Left lobe of liver (tissue), 2 donors: Measurements from ENCODE around the gene SLC24A4. TPM values are rescaled to one million over a fixed set of nuclear protein-coding genes. Genes with fewer than 3 reads are reported as not detected.

Experiments
- ATAC-seq: fragments of 200-7000 bp; cut with Tn5 transposase; one replicate; pipeline ENCODE4 v1.9.1; 2020; ENCODE audit warnings: mild to moderate bottlenecking, moderate library complexity
- DNase-seq: peaks from one replicate; pipeline ENCODE4 v3.0.0-alpha.2; 2020; ENCODE audit warnings: low spot score
- total RNA-seq: library from RNA; stranded (reverse); gene quantifications from one replicate; pipeline ENCODE4 v1.2.1, GENCODE V29; 2021
- donor health status: DM: no; HTN: no; CAD: no; lungs with moderate emphysema.
- donor health status: DM: no; HTN: yes; CAD: no.

SLC24A4 gene
- total RNA-seq, 1 donor from 2014 or later, result 0.20 TPM

GRCh38 chr14:92430686-92431085, 107.7 kb downstream of the SLC24A4 start:
- ATAC-seq (no peak), DNase-seq (no peak)

- DNase-seq (no peak), ATAC-seq (no peak)
These were observed 108.3 kb downstream of the SLC24A4 start for GRCh38 chr14:92431199-92431725.

GRCh38 chr14:92433407-92433806, 110.4 kb downstream of the SLC24A4 start:
- DNase-seq (no peak), ATAC-seq (no peak)

- ATAC-seq (no peak), DNase-seq (no peak)
These were observed 112.2 kb downstream of the SLC24A4 start for GRCh38 chr14:92435154-92435553.

- ATAC-seq, result no peak
- DNase-seq, result no peak
These were observed 113.3 kb downstream of the SLC24A4 start for GRCh38 chr14:92436115-92436776.

DNA sequence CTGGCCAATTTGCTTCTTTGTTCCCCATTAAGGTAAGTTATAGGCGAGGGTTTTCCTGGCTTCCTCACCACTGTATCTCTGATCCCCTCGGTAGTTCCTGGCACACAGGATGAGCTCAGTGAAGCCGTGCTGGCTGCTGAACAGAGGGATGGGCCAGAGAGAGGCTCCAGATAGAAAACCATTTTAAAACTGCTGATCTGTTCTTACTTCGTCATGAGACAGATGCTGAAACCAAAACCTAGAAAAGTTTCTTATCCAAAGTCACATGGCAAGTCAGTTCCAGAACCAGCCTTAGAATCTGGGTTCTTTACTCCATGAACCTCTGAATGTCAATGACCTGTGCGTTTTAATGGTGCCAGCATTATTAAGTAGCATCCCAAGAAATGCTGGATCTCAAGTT, 114.3 kb downstream of the SLC24A4 start:
- DNase-seq (no peak), ATAC-seq (no peak)

- ATAC-seq (no peak), DNase-seq (no peak)
These were observed 114.8 kb downstream of the SLC24A4 start for GRCh38 chr14:92437729-92438285.

GRCh38 chr14:92439537-92440344, 116.8 kb downstream of the SLC24A4 start:
- DNase-seq, result no peak
- no peak for ATAC-seq

GRCh38 chr14:92440345-92441003, 117.5 kb downstream of the SLC24A4 start:
- DNase-seq (no peak), ATAC-seq (no peak)

GRCh38 chr14:92441751-92442504, 119.0 kb downstream of the SLC24A4 start:
- no peak for DNase-seq
- no peak for ATAC-seq

- no peak for DNase-seq
These were observed 120.2 kb downstream of the SLC24A4 start for GRCh38 chr14:92443167-92443566.

DNA sequence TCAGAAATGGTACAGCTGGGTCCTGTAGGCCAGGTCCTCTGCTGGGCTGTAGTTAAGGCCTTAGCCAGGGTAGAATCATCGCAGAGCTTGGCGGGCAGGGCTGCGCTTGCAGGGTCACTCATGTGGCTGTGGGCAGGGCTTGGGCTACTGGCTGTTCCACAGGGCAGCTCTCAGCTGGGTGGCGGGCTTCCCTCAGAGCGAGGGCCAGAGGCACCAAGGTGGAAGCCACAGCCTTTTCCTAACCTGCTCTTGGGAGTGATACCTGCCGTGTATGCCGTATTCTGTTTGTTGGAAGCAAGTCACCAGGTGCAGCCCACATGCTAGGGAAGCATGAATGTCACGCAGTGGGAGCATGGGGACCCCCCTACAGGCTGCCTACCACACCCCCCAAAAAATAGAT, 120.8 kb downstream of the SLC24A4 start:
- DNase-seq, result no peak

More at GRCh38 chr14:92443167-92443566, 120.2 kb downstream of the SLC24A4 start:
- ATAC-seq, result no peak

GRCh38 chr14:92446771-92447170, 123.8 kb downstream of the SLC24A4 start:
- ATAC-seq (no peak), DNase-seq (no peak)

More for the DNA sequence above, 120.8 kb downstream of the SLC24A4 start:
- ATAC-seq, result no peak

DNA sequence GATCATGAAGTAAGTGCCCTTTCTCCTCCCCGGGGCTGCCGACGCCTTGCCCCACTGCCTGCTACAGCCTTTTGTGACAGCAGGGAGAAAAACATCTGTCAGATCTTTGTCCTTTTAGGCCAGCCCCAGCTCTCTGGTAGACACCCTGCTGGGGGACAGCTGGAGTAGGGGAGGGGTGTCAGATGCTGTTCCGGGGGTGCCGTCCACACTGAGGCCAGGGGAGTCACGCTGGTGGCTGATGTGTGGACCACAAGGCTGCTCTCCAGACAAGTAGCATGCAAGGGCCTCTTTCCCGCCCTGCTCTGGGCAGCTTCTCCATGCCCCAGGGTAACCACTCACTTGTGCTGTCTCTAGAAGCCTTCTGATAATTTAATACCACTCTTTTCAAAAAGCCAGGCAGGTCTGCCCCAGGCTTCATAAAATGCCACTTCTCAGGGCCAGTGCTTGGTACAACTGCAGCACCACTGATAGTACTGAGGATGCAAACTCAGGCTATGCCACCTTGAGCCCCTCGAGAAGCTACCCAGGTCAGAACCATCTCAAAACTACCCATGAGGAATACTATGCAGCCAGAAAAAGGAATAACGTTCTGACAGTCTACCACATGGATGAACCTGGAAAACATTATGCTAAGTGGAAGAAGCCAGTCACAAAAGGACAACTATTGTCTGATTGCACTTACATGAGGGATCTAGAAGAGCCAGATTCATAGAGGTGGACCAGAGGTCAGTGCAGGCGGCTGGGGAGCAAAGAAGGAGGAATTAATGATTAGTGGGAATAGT, 124.6 kb downstream of the SLC24A4 start:
- DNase-seq (no peak), ATAC-seq (no peak)

GRCh38 chr14:92448786-92449185, 125.8 kb downstream of the SLC24A4 start:
- no peak for ATAC-seq
- no peak for DNase-seq

DNA sequence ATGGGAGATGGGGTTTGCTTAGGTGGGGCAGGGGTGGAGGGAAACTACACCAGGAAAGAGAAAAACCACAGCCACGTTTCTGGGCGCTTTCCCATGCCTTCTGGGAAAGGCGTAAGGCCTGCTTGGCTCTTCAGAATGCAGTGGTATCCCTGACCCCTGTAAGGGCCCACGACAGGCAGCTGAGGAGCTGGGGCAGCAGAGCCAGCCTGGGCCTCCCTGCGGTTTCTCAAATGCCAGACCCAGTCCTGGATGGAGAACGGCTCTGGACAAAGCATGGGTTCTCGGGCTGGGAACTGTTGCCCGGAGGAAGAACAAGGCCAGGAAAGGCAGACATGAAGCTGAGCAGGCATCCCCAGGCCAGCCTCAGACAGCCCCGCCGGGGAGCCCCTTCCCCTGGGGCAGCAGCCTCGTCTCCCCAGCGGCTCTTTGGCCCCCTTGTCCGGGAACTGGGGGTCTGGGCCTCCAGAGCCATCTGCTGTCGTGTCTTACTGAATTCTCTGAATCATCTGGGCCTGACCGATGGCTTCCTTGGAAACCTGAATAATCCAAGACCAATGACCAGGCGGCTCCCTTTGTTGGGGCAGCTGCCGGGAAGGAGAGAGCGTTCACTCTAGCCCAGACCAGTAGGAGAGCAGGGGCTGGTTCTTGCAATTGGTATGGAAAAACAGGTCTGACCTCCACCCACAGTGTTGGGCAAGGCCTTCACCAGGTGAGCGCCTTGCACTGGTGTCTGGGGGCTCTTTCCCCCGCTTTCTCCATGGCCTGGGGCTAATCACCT, 126.6 kb downstream of the SLC24A4 start:
- DNase-seq, result no peak

GRCh38 chr14:92450351-92451070, 127.5 kb downstream of the SLC24A4 start:
- DNase-seq, result no peak
- ATAC-seq, result no peak

More for the DNA sequence above, 126.6 kb downstream of the SLC24A4 start:
- no peak for ATAC-seq

- DNase-seq (no peak), ATAC-seq (no peak)
These were observed 128.3 kb downstream of the SLC24A4 start for GRCh38 chr14:92451245-92451644.
